Fibroblast of the aortic adventitia (primary cell): Measurements from ENCODE around the gene MORC2. TPM values are rescaled to one million over a fixed set of nuclear protein-coding genes. Genes with fewer than 3 reads are reported as not detected.

Experiments used
- DNase-seq: peaks from one replicate; pipeline ENCODE4 v3.0.0-alpha.2; 2010; ENCODE audit warnings: low read depth
- H3K4me3 ChIP-seq: 2 replicates; pipeline ENCODE4 v1.5.1; 2011; ENCODE audit warnings: low read depth, mild to moderate bottlenecking, control low read depth, low read length, moderate library complexity
- total RNA-seq: library from RNA; depleted of rRNA; stranded (reverse); fragments of >200 nt; gene quantifications from 2 replicates; pipeline ENCODE4 v1.2.3, GENCODE V29; 2012; ENCODE audit warnings: low replicate concordance
- TF ChIP-seq, protein P1 (sequence below): IDR thresholded peaks from 2 replicates; pipeline ENCODE4 v1.5.1; 2011; ENCODE audit warnings: mild to moderate bottlenecking, low read length, control low read depth, inconsistent platforms; ENCODE audit not compliant: insufficient read depth

Gene MORC2
- total RNA-seq, 1 donor: 17.7 TPM

DNA sequence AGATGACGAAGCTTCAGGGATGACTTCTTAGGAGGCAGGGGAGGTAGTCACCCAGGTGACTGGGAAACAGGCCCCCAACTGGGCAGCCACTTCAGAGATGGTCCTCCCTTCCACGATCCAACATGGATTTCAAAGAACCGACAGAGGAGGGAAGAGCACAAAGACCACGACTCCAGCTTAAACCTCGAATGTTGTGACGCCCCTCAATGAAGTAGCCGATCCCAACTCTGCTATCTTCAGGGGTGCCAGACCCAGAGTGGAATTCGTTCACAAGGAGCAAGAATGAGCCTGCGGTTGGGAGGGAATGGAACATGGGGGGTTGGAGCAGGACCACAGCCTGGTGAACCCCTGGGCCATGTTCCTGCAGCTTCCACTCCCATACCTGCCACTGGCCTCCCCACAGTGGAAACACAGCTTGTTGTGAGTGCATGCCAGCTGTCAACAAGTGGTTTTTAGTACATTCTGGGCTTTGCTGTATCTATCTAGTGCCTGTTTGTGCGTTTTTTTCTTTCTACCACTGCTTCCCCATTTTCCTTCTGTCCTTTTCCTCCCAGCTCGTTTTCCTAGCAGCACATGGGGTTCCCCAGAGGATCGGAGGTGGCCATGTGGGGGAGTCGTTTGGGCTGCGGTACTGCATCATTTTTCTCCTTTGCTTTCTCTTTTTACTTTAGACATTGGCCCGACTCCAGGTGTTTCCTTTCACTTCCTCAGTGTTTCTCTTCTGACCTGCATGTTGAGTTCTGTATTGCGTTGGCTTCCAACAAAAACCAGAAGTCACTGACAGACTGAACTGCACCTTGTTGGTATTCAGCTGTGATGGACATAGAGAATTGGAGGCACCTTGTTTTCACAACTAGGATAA is 65.8 kb downstream of the MORC2 start:
- no peak overlapping the region for H3K4me3 ChIP-seq
- TF ChIP-seq, protein P1, sequence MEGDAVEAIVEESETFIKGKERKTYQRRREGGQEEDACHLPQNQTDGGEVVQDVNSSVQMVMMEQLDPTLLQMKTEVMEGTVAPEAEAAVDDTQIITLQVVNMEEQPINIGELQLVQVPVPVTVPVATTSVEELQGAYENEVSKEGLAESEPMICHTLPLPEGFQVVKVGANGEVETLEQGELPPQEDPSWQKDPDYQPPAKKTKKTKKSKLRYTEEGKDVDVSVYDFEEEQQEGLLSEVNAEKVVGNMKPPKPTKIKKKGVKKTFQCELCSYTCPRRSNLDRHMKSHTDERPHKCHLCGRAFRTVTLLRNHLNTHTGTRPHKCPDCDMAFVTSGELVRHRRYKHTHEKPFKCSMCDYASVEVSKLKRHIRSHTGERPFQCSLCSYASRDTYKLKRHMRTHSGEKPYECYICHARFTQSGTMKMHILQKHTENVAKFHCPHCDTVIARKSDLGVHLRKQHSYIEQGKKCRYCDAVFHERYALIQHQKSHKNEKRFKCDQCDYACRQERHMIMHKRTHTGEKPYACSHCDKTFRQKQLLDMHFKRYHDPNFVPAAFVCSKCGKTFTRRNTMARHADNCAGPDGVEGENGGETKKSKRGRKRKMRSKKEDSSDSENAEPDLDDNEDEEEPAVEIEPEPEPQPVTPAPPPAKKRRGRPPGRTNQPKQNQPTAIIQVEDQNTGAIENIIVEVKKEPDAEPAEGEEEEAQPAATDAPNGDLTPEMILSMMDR: no peak
- DNase-seq: no peak

DNA sequence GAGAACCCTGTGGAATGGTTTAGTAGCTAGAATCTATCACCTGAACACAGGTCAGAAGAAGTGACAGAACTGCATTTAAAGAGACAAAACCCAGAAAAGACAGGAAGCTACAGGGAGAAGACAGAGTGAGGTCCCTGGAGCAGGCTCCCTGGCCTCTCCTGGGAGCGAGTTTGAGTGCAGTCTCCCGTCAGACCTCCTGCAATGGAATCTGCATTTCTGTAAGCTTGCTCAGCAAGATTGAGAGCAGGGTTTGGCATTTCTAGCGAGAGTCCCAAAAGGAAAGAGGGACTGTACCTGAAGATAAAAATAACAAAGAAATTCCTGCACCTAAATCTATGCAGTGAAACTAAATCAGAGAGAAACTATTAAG is 74.2 kb downstream of the MORC2 start:
- no peak overlapping the region for H3K4me3 ChIP-seq
- DNase-seq: no peak
- TF ChIP-seq, protein P1: no peak

DNA sequence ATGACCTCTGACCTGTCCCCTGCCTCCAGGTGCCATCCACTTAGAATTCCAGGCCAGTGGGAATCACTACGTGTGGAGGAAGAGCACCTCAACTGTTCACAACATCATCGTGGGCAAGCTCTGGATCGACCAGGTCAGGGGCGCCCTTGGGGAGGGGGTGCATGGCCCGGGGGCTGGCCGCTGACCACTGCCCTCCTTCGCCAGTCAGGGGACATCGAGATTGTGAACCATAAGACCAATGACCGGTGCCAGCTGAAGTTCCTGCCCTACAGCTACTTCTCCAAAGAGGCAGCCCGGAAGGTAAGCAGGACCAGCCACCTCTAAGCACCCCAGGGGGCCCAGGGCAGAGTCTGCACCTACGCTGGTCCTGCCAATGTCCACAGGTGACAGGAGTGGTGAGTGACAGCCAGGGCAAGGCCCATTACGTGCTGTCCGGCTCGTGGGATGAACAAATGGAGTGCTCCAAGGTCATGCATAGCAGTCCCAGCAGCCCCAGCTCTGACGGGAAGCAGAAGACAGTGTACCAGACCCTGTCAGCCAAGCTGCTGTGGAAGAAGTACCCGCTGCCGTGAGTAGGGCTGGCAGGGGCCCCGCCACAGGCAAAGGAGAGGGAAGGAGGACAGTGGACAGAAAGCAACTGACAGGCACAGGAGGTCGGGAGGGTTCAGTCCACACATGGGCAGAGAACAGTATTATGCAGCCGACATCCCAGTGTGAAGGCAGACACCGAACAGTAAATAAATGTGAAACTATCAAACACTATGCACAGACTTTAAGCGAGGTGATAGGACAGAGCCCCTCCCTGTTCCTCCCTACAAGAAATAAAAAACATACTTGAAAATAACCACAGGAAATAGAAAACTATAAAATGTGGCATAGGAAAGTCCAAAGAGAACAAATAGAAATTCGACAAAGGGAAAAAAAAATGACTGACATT is 74.9 kb downstream of the MORC2 start:
- DNase-seq: no peak
- H3K4me3 ChIP-seq: no peak overlapping the region
- TF ChIP-seq, protein P1: no peak

DNA sequence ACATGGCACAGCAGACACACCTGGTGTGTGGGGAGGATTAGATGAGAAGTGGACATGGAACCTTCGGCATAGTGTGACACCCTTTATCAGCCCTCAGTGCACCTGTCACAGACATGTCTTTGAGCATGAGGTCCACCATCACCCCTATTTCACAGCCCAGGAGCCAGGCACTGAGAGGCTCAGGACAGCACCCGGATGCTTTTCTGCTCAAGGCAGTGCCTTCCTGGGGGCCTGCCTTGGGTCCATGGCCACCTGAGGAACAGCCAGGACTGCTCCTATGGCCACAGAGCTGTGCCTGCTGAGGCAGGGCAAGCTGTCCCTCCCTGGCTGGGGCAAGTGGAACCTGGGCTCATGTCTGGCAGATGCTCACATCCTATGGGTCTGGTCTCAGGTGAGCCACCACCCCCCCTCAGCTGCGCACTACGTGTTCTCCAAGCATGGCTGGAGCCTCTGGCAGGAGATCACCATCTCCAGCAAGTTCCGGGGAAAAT is 75.8 kb downstream of the MORC2 start:
- no peak for DNase-seq
- TF ChIP-seq, protein P1: no peak
- H3K4me3 ChIP-seq: no peak overlapping the region

DNA sequence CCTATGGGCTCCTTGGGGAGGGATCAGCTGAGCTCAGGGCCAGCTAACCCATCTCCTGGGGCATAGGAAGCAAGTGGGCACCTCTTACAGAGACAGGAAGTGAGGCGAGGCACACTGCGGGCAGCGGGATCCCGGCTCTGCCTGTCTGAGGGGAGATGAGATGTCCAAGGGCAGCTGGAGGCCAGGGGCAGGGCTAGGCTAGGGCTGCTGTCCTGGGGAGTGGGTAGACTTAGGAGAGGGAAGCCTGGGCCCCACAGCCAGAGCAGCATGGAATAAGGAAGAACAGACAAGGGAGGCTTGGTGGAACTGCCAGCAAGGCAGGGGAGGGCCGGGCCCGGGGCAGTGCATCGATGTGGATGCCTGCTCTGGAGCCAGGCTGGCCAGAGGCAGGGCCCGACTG is 76.3 kb downstream of the MORC2 start:
- no peak overlapping the region for H3K4me3 ChIP-seq
- TF ChIP-seq, protein P1: no peak
- no peak for DNase-seq

DNA sequence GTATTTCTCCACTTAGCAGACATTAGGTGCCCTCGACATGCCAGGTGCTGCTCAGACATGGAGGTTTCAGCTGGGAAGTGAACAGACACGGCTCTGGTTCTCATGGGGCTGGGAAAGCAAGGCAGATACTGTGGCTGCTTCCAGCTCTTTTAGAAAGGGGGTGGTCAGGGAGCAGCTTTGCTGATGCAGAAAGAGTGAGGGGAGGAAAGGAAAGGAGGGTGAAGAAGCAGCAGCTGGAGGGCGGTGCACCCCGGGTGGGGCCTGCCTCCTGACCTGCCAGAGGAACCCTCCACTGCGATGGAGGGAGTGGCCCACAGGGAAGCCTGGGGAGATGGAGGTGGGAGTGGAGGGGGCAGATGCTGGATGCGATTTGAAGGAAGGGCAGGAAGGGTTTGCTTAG is 76.8 kb downstream of the MORC2 start:
- no peak for DNase-seq
- TF ChIP-seq, protein P1: no peak
- H3K4me3 ChIP-seq: no peak overlapping the region
